HCT116 (cell line): ENCODE data around the gene GRM5. TPM values are rescaled to one million over a fixed set of nuclear protein-coding genes. Genes with fewer than 3 reads are reported as not detected.

Source experiments
- ATAC-seq: fragments of 200-7000 bp; cut with Tn5 transposase; 2 replicates; pipeline ENCODE4 v1.9.1; 2020; ENCODE audit warnings: mild to moderate bottlenecking, moderate library complexity
- BruUV-seq: library from RNA; stranded (reverse); fragments of 400-500 nt; replicated peaks from 2 replicates; lab custom pipeline; 2021; lab: Mats Ljungman, UMichigan
- CTCF ChIA-PET: fragments of 300-600 bp; sonication (Branson Sonifier 250); formaldehyde crosslinking; loops from one replicate; lab custom pipeline; 2021; ENCODE audit warnings: antibody characterized with exemption; lab: Charles Lee
- POLR2A ChIA-PET: fragments of 300-600, 350-600 bp; sonication (Branson Sonifier 250); formaldehyde crosslinking; loops from one replicate; lab custom pipeline; 2021; ENCODE audit warnings: antibody characterized with exemption; lab: Charles Lee
- RAD21 ChIA-PET, 2 experiments: fragments of 300-600 bp; sonication (Branson Sonifier 250); formaldehyde crosslinking; loops; one replicate each; lab custom pipeline; 2023; ENCODE audit warnings: low total read pairs in 2 of 2; ENCODE audit not compliant: uncharacterized antibody in 2 of 2, unreplicated experiment in 2 of 2, low non-redundant PET in 1 of 2; lab: Charles Lee
- DNase-seq: peaks from one replicate; pipeline ENCODE4 v3.0.0-alpha.2; 2010; ENCODE audit warnings: low read depth, low spot score
- H2AFZ ChIP-seq: fragments of 200-600 bp; shearing (Covaris generic), sonication (generic); 2 replicates; pipeline ENCODE4 v1.6.1; 2017; ENCODE audit warnings: low read depth, mixed run types, mixed read lengths, antibody characterized with exemption, low read length; ENCODE audit not compliant: poor library complexity, severe bottlenecking
- H3K27ac ChIP-seq: 2 replicates; pipeline ENCODE4 v1.5.1; 2012; ENCODE audit warnings: low read depth, low read length
- H3K27me3 ChIP-seq: fragments of 200-600 bp; sonication (generic); 2 replicates; pipeline ENCODE4 v1.6.1; 2016; ENCODE audit warnings: mixed run types, low read length, mixed read lengths; ENCODE audit not compliant: insufficient read depth
- H3K36me3 ChIP-seq, 2 experiments: fragments of 200-500 bp in 1 of 2; fragments of 200-600 bp in 1 of 2; sonication (Bioruptor generic) in 1 of 2; sonication (generic) in 1 of 2; 2 replicates each; pipeline versions ENCODE4 v1.5.1 to v1.6.1; 2014 to 2016; ENCODE audit warnings: low read length in 2 of 2, inconsistent platforms in 1 of 2, mixed read lengths in 1 of 2, mixed run types in 1 of 2; ENCODE audit not compliant: insufficient read depth in 2 of 2, control insufficient read depth in 1 of 2
- H3K4me1 ChIP-seq, 2 experiments: fragments of 200-600 bp in 1 of 2; sonication (generic) in 1 of 2; 2 replicates each; pipeline versions ENCODE4 v1.5.1 to v1.6.1; 2012 to 2017; ENCODE audit warnings: low read length in 2 of 2, inconsistent platforms in 1 of 2, mild to moderate bottlenecking in 1 of 2, mixed read lengths in 1 of 2, mixed run types in 1 of 2, moderate library complexity in 1 of 2; ENCODE audit not compliant: insufficient read depth in 2 of 2, control insufficient read depth in 1 of 2
- H3K4me2 ChIP-seq: fragments of 200-600 bp; sonication (generic); 2 replicates; pipeline ENCODE4 v1.6.1; 2017; ENCODE audit warnings: mixed run types, low read length, mixed read lengths
- H3K4me3 ChIP-seq, 2 experiments: fragments of 200-600 bp in 1 of 2; sonication (generic) in 1 of 2; replicated peaks in 1 of 2; 2 replicates each; pipeline ENCODE4 v1.5.1; 2011 to 2016; ENCODE audit warnings: low read length in 2 of 2, control low read depth in 1 of 2, low read depth in 1 of 2, mild to moderate bottlenecking in 1 of 2, mixed read lengths in 1 of 2, mixed run types in 1 of 2
- H3K79me2 ChIP-seq: fragments of 200-600 bp; sonication (generic); 2 replicates; pipeline ENCODE4 v1.6.1; 2017; ENCODE audit warnings: mild to moderate bottlenecking, mixed run types, low read length, moderate library complexity, mixed read lengths; ENCODE audit not compliant: insufficient read depth
- H3K9ac ChIP-seq: fragments of 200-600 bp; sonication (generic); 2 replicates; pipeline ENCODE4 v1.6.1; 2016; ENCODE audit warnings: low read length, mixed read lengths
- H3K9me2 ChIP-seq: fragments of 200-600 bp; sonication (generic), shearing (Covaris generic); 2 replicates; pipeline ENCODE4 v1.6.1; 2017; ENCODE audit warnings: mixed run types, mild to moderate bottlenecking, moderate library complexity; ENCODE audit not compliant: insufficient read depth
- H3K9me3 ChIP-seq, 2 experiments: fragments of 200-500 bp in 1 of 2; fragments of 200-600 bp in 1 of 2; sonication (Bioruptor generic) in 1 of 2; sonication (generic) in 1 of 2; 2 replicates each; pipeline ENCODE4 v1.6.1; 2014 to 2017; ENCODE audit warnings: low read length in 2 of 2, mixed read lengths in 2 of 2, inconsistent platforms in 1 of 2, low read depth in 1 of 2, mild to moderate bottlenecking in 1 of 2, mixed run types in 1 of 2, moderate library complexity in 1 of 2; ENCODE audit not compliant: control insufficient read depth in 1 of 2, insufficient read depth in 1 of 2
- H4K20me1 ChIP-seq: fragments of 200-600 bp; sonication (generic), shearing (Covaris generic); 2 replicates; pipeline ENCODE4 v1.6.1; 2017; ENCODE audit warnings: mixed run types, mild to moderate bottlenecking, moderate library complexity; ENCODE audit not compliant: insufficient read depth
- EGR1 ChIP-seq: IDR thresholded peaks from 2 replicates; pipeline ENCODE4 v1.6.1; 2012; ENCODE audit warnings: low read depth
- ELF1 ChIP-seq: IDR thresholded peaks from 2 replicates; pipeline ENCODE4 v1.6.1; 2012; ENCODE audit warnings: low read depth, borderline replicate concordance
- EZH2 ChIP-seq: fragments of 200-600 bp; sonication (generic); IDR thresholded peaks from 2 replicates; pipeline ENCODE4 v1.6.1; 2017; ENCODE audit warnings: antibody characterized with exemption, mixed run types
- EZH2phosphoT487 ChIP-seq: fragments of 200-600 bp; IDR thresholded peaks from 2 replicates; pipeline ENCODE4 v1.6.1; 2018; ENCODE audit warnings: antibody characterized with exemption, borderline replicate concordance
- FOSL1 ChIP-seq: IDR thresholded peaks from 2 replicates; pipeline ENCODE4 v1.6.1; 2012; ENCODE audit warnings: low read depth
- JUND ChIP-seq: IDR thresholded peaks from 2 replicates; pipeline ENCODE4 v1.6.1; 2012
- MAX ChIP-seq: IDR thresholded peaks from 2 replicates; pipeline ENCODE4 v1.6.1; 2012
- POLR2A ChIP-seq: IDR thresholded peaks from 2 replicates; pipeline ENCODE4 v1.7.0; 2011; ENCODE audit warnings: borderline replicate concordance; ENCODE audit not compliant: insufficient read depth, insufficient read length; ENCODE audit errors: extremely low read depth
- POLR2AphosphoS5 ChIP-seq: IDR thresholded peaks from 2 replicates; pipeline ENCODE4 v1.6.1; 2011; ENCODE audit warnings: mild to moderate bottlenecking, low read depth, low read length, moderate library complexity
- RAD21 ChIP-seq: IDR thresholded peaks from 2 replicates; pipeline ENCODE4 v1.6.1; 2012; ENCODE audit warnings: low read depth, mild to moderate bottlenecking
- REST ChIP-seq: IDR thresholded peaks from 2 replicates; pipeline ENCODE4 v1.6.1; 2012; ENCODE audit warnings: low read depth
- SP1 ChIP-seq: IDR thresholded peaks from 2 replicates; pipeline ENCODE4 v1.6.1; 2012; ENCODE audit warnings: low read depth
- SRF ChIP-seq: IDR thresholded peaks from 2 replicates; pipeline ENCODE4 v1.6.1; 2012; ENCODE audit warnings: low read depth
- TCF7L2 ChIP-seq: IDR thresholded peaks from 2 replicates; pipeline ENCODE4 v1.7.0; 2011; ENCODE audit warnings: borderline replicate concordance, inconsistent platforms; ENCODE audit not compliant: insufficient read depth, insufficient read length; ENCODE audit errors: extremely low read depth
- ZFX ChIP-seq: fragments of 450-650 bp; IDR thresholded peaks from 2 replicates; pipeline ENCODE4 v1.6.1; 2017
- ZNF274 ChIP-seq: fragments of 200-500 bp; sonication (Bioruptor generic); IDR thresholded peaks from 2 replicates; pipeline ENCODE4 v1.6.1; 2014; ENCODE audit warnings: mild to moderate bottlenecking, low read depth, low read length, inconsistent platforms
- intact Hi-C: fragments of 100-400 bp; cut with micrococcal nuclease; formaldehyde crosslinking; loops from 2 replicates; pipeline ENCODE4 v1.10.0; 2022
- total RNA-seq: library from RNA; stranded (reverse); gene quantifications from one replicate; pipeline ENCODE4 v1.2.1, GENCODE V29; 2021; ENCODE audit not compliant: unreplicated experiment
- TF ChIP-seq, protein P1 (sequence below), 3 experiments: fragments of 200-600 bp in 1 of 3; sonication (generic) in 1 of 3; IDR thresholded peaks in 2 of 3; conservative IDR thresholded peaks in 1 of 3; 2 replicates each; pipeline ENCODE4 v1.5.1; 2012 to 2017; ENCODE audit warnings: low read depth in 2 of 3, low read length in 2 of 3, antibody characterized with exemption in 1 of 3, borderline replicate concordance in 1 of 3, control low read depth in 1 of 3, mild to moderate bottlenecking in 1 of 3, mixed read lengths in 1 of 3, mixed run types in 1 of 3, moderate library complexity in 1 of 3; ENCODE audit not compliant: insufficient read depth in 1 of 3
- TF ChIP-seq, protein P2 (sequence below): IDR thresholded peaks from 2 replicates; pipeline ENCODE4 v1.6.1; 2011; ENCODE audit warnings: mild to moderate bottlenecking, low read length, moderate library complexity; ENCODE audit not compliant: insufficient replicate concordance; ENCODE audit errors: extremely low read depth

GRM5 gene
- total RNA-seq, 1 experiment from 2014 or later: not detected

- no peak overlapping the region for H3K4me2 ChIP-seq
- no peak overlapping the region for H3K4me3 ChIP-seq
- ChIA-PET POLR2A (no interaction called here), RAD21 (no interaction called here), CTCF (no interaction called here)
- BruUV-seq: no TSS peak
- no peaks in the 10 kb centered on the region for H3K36me3 ChIP-seq
- intact Hi-C loops: no loop called here
- no peak overlapping the region for H3K9ac ChIP-seq
- no peaks in the 10 kb centered on the region for H3K27me3 ChIP-seq
- no peaks in the 10 kb centered on the region for H4K20me1 ChIP-seq
- no peaks in the 10 kb centered on the region for H3K79me2 ChIP-seq
- DNase-seq: no peak
- no peak overlapping the region for H3K27ac ChIP-seq
- no peak for TF ChIP-seq MAX
- no peak for TF ChIP-seq JUND
- no peak for TF ChIP-seq TCF7L2
- TF ChIP-seq FOSL1: no peak
- no peak for TF ChIP-seq ZNF274
- no peak for TF ChIP-seq EZH2phosphoT487
- TF ChIP-seq EZH2: no peak
- TF ChIP-seq REST: no peak
- no peak for TF ChIP-seq POLR2A
- no peak for TF ChIP-seq ZFX
- no peak for TF ChIP-seq ELF1
- no peak for TF ChIP-seq SRF
- no peak for TF ChIP-seq RAD21
- TF ChIP-seq, protein P1, sequence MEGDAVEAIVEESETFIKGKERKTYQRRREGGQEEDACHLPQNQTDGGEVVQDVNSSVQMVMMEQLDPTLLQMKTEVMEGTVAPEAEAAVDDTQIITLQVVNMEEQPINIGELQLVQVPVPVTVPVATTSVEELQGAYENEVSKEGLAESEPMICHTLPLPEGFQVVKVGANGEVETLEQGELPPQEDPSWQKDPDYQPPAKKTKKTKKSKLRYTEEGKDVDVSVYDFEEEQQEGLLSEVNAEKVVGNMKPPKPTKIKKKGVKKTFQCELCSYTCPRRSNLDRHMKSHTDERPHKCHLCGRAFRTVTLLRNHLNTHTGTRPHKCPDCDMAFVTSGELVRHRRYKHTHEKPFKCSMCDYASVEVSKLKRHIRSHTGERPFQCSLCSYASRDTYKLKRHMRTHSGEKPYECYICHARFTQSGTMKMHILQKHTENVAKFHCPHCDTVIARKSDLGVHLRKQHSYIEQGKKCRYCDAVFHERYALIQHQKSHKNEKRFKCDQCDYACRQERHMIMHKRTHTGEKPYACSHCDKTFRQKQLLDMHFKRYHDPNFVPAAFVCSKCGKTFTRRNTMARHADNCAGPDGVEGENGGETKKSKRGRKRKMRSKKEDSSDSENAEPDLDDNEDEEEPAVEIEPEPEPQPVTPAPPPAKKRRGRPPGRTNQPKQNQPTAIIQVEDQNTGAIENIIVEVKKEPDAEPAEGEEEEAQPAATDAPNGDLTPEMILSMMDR (IDR thresholded peaks at IDR 0.05 in 2 of 3, conservative IDR thresholded peaks at IDR 0.05 in 1 of 3; ENCODE audit: borderline replicate concordance in 1 of 3, insufficient read depth in 1 of 3, low read depth in 2 of 3, low read length in 2 of 3): no peak
- TF ChIP-seq POLR2AphosphoS5: no peak
- no peak for TF ChIP-seq EGR1
- TF ChIP-seq, protein P2, sequence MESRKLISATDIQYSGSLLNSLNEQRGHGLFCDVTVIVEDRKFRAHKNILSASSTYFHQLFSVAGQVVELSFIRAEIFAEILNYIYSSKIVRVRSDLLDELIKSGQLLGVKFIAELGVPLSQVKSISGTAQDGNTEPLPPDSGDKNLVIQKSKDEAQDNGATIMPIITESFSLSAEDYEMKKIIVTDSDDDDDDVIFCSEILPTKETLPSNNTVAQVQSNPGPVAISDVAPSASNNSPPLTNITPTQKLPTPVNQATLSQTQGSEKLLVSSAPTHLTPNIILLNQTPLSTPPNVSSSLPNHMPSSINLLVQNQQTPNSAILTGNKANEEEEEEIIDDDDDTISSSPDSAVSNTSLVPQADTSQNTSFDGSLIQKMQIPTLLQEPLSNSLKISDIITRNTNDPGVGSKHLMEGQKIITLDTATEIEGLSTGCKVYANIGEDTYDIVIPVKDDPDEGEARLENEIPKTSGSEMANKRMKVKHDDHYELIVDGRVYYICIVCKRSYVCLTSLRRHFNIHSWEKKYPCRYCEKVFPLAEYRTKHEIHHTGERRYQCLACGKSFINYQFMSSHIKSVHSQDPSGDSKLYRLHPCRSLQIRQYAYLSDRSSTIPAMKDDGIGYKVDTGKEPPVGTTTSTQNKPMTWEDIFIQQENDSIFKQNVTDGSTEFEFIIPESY: no peak
- no peak for TF ChIP-seq SP1
- H3K9me3 ChIP-seq: no peaks in the 10 kb centered on the region
- no peaks in the 10 kb centered on the region for H3K4me1 ChIP-seq
- H3K9me2 ChIP-seq: no peaks in the 10 kb centered on the region
- H2AFZ ChIP-seq: no peak overlapping the region
- no peak for ATAC-seq
Measured at GRCh38 chr11:88972210-88972609, 93.6 kb downstream of the GRM5 start.
